NB4 (cell line): ENCODE results near the gene VPS13C.
"Not testable (repeated sequence)": the region's sequence is repeated elsewhere in the genome, so short reads cannot be mapped to it uniquely, and the experiment has no call there.

ENCODE experiments used
- CTCF ChIP-seq: IDR thresholded peaks from one replicate; pipeline ENCODE4 v1.5.1; 2012; ENCODE audit warnings: low read depth, low read length
- POLR2A ChIP-seq: IDR thresholded peaks from 2 replicates; pipeline ENCODE4 v1.6.1; 2011; ENCODE audit warnings: mild to moderate bottlenecking; ENCODE audit not compliant: insufficient read length; ENCODE audit errors: extremely low read depth

- TF ChIP-seq POLR2A, CTCF: not testable (repeated sequence)
Observed at GRCh38 chr15:62005354-62005753, 54.9 kb downstream of the VPS13C start.
